HEK293 (cell line): ENCODE measurements around the gene ANKRD44.

ENCODE experiments used
- CTCF ChIA-PET: fragments of 350-600 bp; formaldehyde crosslinking; extraction: SDS; loops from one replicate; lab custom pipeline; 2021; ENCODE audit warnings: antibody characterized with exemption; lab: Yijun Ruan, JAX
- POLR2A ChIA-PET: fragments of 300-600 bp; formaldehyde crosslinking; extraction: SDS; loops from one replicate; lab custom pipeline; 2020; ENCODE audit warnings: antibody characterized with exemption, inconsistent platforms; lab: Yijun Ruan, JAX
- H3K27ac ChIP-seq: fragments of 200-500 bp; sonication (Bioruptor generic); 2 replicates; pipeline ENCODE4 v1.5.1; 2014; ENCODE audit warnings: low read depth, low read length, control low read depth, inconsistent platforms; ENCODE audit errors: extremely low read depth
- H3K36me3 ChIP-seq, 2 experiments: fragments of 200-500 bp in 1 of 2; sonication (Bioruptor generic) in 1 of 2; 1 replicate in 1 of 2; 2 replicates in 1 of 2; pipeline ENCODE4 v1.5.1; 2014 to 2017; ENCODE audit warnings: inconsistent platforms in 2 of 2, low read length in 2 of 2; ENCODE audit not compliant: control insufficient read depth in 2 of 2, insufficient read depth in 1 of 2
- H3K4me1 ChIP-seq: fragments of 200-500 bp; sonication (Bioruptor generic); 2 replicates; pipeline ENCODE4 v1.5.1; 2014; ENCODE audit warnings: mild to moderate bottlenecking, low read length, inconsistent platforms; ENCODE audit not compliant: control insufficient read depth, insufficient read depth
- H3K4me3 ChIP-seq: 2 replicates; pipeline ENCODE4 v1.5.1; 2011; ENCODE audit warnings: low read depth, mild to moderate bottlenecking, control low read depth, low read length, moderate library complexity
- H3K9me3 ChIP-seq: fragments of 200-500 bp; sonication (Bioruptor generic); 2 replicates; pipeline ENCODE4 v1.5.1; 2014; ENCODE audit warnings: low read depth, low read length, inconsistent platforms; ENCODE audit not compliant: control insufficient read depth, insufficient read depth
- BCL11B ChIP-seq: fragments of 450-650 bp; formaldehyde crosslinking; IDR thresholded peaks from 2 replicates; pipeline ENCODE4 v1.5.1; 2016; ENCODE audit warnings: low read depth, missing biosample characterization, missing genetic modification characterization
- GFI1B ChIP-seq: fragments of 450-650 bp; formaldehyde crosslinking; IDR thresholded peaks from 2 replicates; pipeline ENCODE4 v1.5.1; 2016; ENCODE audit warnings: missing biosample characterization, missing genetic modification characterization
- GLI4 ChIP-seq: fragments of 450-650 bp; formaldehyde crosslinking; IDR thresholded peaks from 2 replicates; pipeline ENCODE4 v1.5.1; 2016; ENCODE audit warnings: missing biosample characterization, missing genetic modification characterization
- KLF10 ChIP-seq: fragments of 450-650 bp; IDR thresholded peaks from 2 replicates; pipeline ENCODE4 v1.5.1; 2018; ENCODE audit warnings: missing biosample characterization, mild to moderate bottlenecking, missing genetic modification characterization
- KLF9 ChIP-seq: fragments of 450-650 bp; formaldehyde crosslinking; IDR thresholded peaks from 2 replicates; pipeline ENCODE4 v1.5.1; 2016; ENCODE audit warnings: missing biosample characterization, missing genetic modification characterization, low read depth
- MYNN ChIP-seq: fragments of 450-650 bp; formaldehyde crosslinking; IDR thresholded peaks from 2 replicates; pipeline ENCODE4 v1.5.1; 2016; ENCODE audit warnings: missing biosample characterization, missing genetic modification characterization, borderline replicate concordance
- TCF7L2 ChIP-seq: IDR thresholded peaks from 2 replicates; pipeline ENCODE4 v1.6.1; 2011; ENCODE audit warnings: low read depth, mild to moderate bottlenecking, inconsistent platforms, low read length, moderate library complexity, borderline replicate concordance
- ZBTB44 ChIP-seq: fragments of 450-650 bp; IDR thresholded peaks from 2 replicates; pipeline ENCODE4 v1.5.1; 2018; ENCODE audit warnings: missing biosample characterization, mild to moderate bottlenecking, missing genetic modification characterization
- ZBTB7A ChIP-seq: fragments of 450-650 bp; formaldehyde crosslinking; IDR thresholded peaks from 2 replicates; pipeline ENCODE4 v1.5.1; 2016; ENCODE audit warnings: low read depth, missing biosample characterization, missing genetic modification characterization
- ZNF174 ChIP-seq: fragments of 450-650 bp; formaldehyde crosslinking; IDR thresholded peaks from 2 replicates; pipeline ENCODE4 v1.5.0; 2017; ENCODE audit warnings: missing biosample characterization, mild to moderate bottlenecking, missing genetic modification characterization
- ZNF2 ChIP-seq: fragments of 450-650 bp; formaldehyde crosslinking; IDR thresholded peaks from 2 replicates; pipeline ENCODE4 v1.5.1; 2016; ENCODE audit warnings: missing biosample characterization, missing genetic modification characterization
- ZNF354C ChIP-seq: fragments of 450-650 bp; formaldehyde crosslinking; IDR thresholded peaks from 2 replicates; pipeline ENCODE4 v1.5.1; 2016; ENCODE audit warnings: missing biosample characterization, missing genetic modification characterization, low read depth, borderline replicate concordance
- ZNF366 ChIP-seq: fragments of 450-650 bp; formaldehyde crosslinking; conservative IDR thresholded peaks from 2 replicates; pipeline ENCODE4 v1.5.1; 2016; ENCODE audit warnings: missing biosample characterization, missing genetic modification characterization
- ZNF48 ChIP-seq: fragments of 450-650 bp; formaldehyde crosslinking; IDR thresholded peaks from 2 replicates; pipeline ENCODE4 v1.5.1; 2016; ENCODE audit warnings: missing biosample characterization, missing genetic modification characterization
- ZNF501 ChIP-seq: fragments of 450-650 bp; formaldehyde crosslinking; IDR thresholded peaks from 2 replicates; pipeline ENCODE4 v1.5.1; 2016; ENCODE audit warnings: missing biosample characterization, missing genetic modification characterization
- ZNF513 ChIP-seq: fragments of 450-650 bp; IDR thresholded peaks from 2 replicates; pipeline ENCODE4 v1.5.1; 2018; ENCODE audit warnings: missing biosample characterization, missing genetic modification characterization
- ZNF529 ChIP-seq: fragments of 450-650 bp; formaldehyde crosslinking; IDR thresholded peaks from 2 replicates; pipeline ENCODE4 v1.5.1; 2017; ENCODE audit warnings: missing genetic modification characterization, missing biosample characterization; ENCODE audit not compliant: insufficient replicate concordance
- ZNF596 ChIP-seq: fragments of 450-650 bp; IDR thresholded peaks from 2 replicates; pipeline ENCODE4 v1.5.0; 2018; ENCODE audit warnings: missing biosample characterization, mild to moderate bottlenecking, missing genetic modification characterization, moderate library complexity
- ZNF707 ChIP-seq: fragments of 450-650 bp; formaldehyde crosslinking; IDR thresholded peaks from 2 replicates; pipeline ENCODE4 v1.5.1; 2016; ENCODE audit warnings: missing biosample characterization, missing genetic modification characterization
- ZNF768 ChIP-seq: fragments of 450-650 bp; formaldehyde crosslinking; IDR thresholded peaks from 2 replicates; pipeline ENCODE4 v1.5.1; 2018; ENCODE audit warnings: missing biosample characterization, mild to moderate bottlenecking, missing genetic modification characterization
- ZNF776 ChIP-seq: fragments of 450-650 bp; formaldehyde crosslinking; IDR thresholded peaks from 2 replicates; pipeline ENCODE4 v1.5.0; 2017; ENCODE audit warnings: missing biosample characterization, missing genetic modification characterization, borderline replicate concordance
- ZNF792 ChIP-seq: fragments of 450-650 bp; formaldehyde crosslinking; IDR thresholded peaks from 2 replicates; pipeline ENCODE4 v1.5.1; 2016; ENCODE audit warnings: missing biosample characterization, missing genetic modification characterization
- ZNF830 ChIP-seq: fragments of 450-650 bp; IDR thresholded peaks from 2 replicates; pipeline ENCODE4 v1.5.0; 2018; ENCODE audit warnings: missing biosample characterization, missing genetic modification characterization, low read depth, mild to moderate bottlenecking, moderate library complexity
- ZSCAN16 ChIP-seq: fragments of 450-650 bp; formaldehyde crosslinking; IDR thresholded peaks from 2 replicates; pipeline ENCODE4 v1.5.1; 2016; ENCODE audit warnings: missing biosample characterization, missing genetic modification characterization
- ZSCAN30 ChIP-seq: fragments of 450-650 bp; IDR thresholded peaks from 2 replicates; pipeline ENCODE4 v1.5.1; 2018; ENCODE audit warnings: missing biosample characterization, mild to moderate bottlenecking, missing genetic modification characterization, moderate library complexity

The ANKRD44 gene

GRCh38 chr2:197122821-197123220, 187.8 kb downstream of the ANKRD44 start:
- ChIA-PET CTCF (interaction anchor here (0.6 to 2.8 kb wide), 4 partner anchors 10 to 678 kb away, joined by 3 to 14 read pairs (median 3); no protein-coding TSS in a partner anchor), POLR2A (no interaction called here)
- no peaks in the 10 kb centered on the region for H3K36me3 ChIP-seq
- no peaks in the 10 kb centered on the region for H3K4me1 ChIP-seq
- no peak overlapping the region for H3K4me3 ChIP-seq
- TF ChIP-seq ZNF830 = no peak
- TF ChIP-seq ZSCAN30 (tag by site-specific recombination) = no peak
- no peak for TF ChIP-seq KLF9 (tag by site-specific recombination)
- no peak for TF ChIP-seq ZSCAN16 (tag by site-specific recombination)
- no peak for TF ChIP-seq ZNF768 (tag by site-specific recombination)
- no peak for TF ChIP-seq ZNF707 (tag by site-specific recombination)
- TF ChIP-seq ZNF2 (tag by site-specific recombination) = no peak
- no peak for TF ChIP-seq ZBTB44 (tag by site-specific recombination)
- no peak for TF ChIP-seq ZNF48 (tag by site-specific recombination)
- no peak for TF ChIP-seq ZNF513 (tag by site-specific recombination)
- no peak for TF ChIP-seq MYNN (tag by site-specific recombination)
- TF ChIP-seq ZNF366 (tag by site-specific recombination) = no peak
- TF ChIP-seq ZNF529 (tag by site-specific recombination) = no peak
- no peak for TF ChIP-seq GFI1B
- TF ChIP-seq ZNF501 (tag by site-specific recombination) = no peak
- no peak for TF ChIP-seq ZNF354C (tag by site-specific recombination)
- H3K9me3 ChIP-seq = no peaks in the 10 kb centered on the region
- no peak overlapping the region for H3K27ac ChIP-seq

GRCh38 chr2:197121756-197122385, 188.7 kb downstream of the ANKRD44 start:
- TF ChIP-seq ZBTB7A (tag by site-specific recombination) (no peak), ZNF596 (tag by site-specific recombination) (no peak), KLF10 (no peak), ZSCAN30 (tag by site-specific recombination) (no peak), ZNF174 (tag by site-specific recombination) (no peak), ZNF776 (tag by site-specific recombination) (no peak), ZNF792 (tag by site-specific recombination) (no peak), TCF7L2 (no peak), BCL11B (tag by site-specific recombination) (no peak), GLI4 (tag by site-specific recombination) (no peak)
- no peak overlapping the region for H3K4me3 ChIP-seq
- ChIA-PET POLR2A (no interaction called here), CTCF (interaction anchor here (2.8 kb wide), 1 partner anchor 9 kb away, joined by 14 read pairs; no protein-coding TSS in a partner anchor)
- H3K36me3 ChIP-seq = no peaks in the 10 kb centered on the region
- no peaks in the 10 kb centered on the region for H3K9me3 ChIP-seq
- H3K4me1 ChIP-seq = no peaks in the 10 kb centered on the region
- H3K27ac ChIP-seq = no peak overlapping the region
